Activated CD4-positive, alpha-beta T cell treated with anti-CD3 and anti-CD28 coated beads for 4 hours (primary cell): ENCODE results near the gene FASTK.

Source experiments
- DNase-seq, 2 donors: peaks; one replicate each; pipeline ENCODE4 v3.0.0-alpha.2; 2020

The FASTK gene

DNA sequence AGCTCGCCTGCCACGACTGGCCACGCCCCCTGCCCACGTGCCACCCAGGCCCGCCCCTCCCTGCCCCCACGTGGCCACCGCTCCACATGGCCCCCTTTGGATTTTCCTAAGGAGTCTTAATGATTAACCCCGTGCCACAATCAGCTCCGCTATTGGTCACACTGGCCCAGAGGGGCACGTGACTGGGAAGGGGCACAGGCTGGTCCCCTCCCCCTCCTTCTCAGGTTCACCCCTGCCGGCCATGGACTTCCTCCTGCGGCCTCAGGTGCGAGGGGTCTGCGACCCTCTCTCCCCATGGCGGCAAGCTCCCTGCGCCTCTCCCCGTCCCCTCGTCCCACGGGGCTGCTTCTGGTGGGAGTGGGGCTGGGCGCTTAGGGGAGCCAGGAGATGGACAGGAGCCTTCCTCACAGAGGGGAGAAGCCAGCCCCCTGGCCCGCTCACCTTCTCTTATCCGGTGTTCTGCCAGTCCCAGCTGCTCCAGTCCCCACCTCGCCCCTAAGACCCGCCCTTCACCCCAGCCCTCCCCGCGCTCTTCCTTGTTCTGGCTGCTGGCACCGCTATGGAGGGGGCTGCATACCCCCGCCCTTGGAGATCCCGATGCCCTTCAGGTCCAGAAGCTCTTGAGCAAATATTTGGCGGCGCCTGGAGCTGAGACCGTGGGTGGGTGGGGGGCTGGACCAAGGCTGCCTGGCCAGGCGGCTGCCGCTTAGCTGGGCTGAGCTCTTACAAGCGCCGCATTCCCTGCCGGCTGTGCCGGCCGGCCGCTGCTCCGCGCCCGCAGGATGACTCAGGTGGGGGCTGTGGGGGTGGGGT lies 18.0 kb downstream of the FASTK start:
- no peak for DNase-seq

DNA sequence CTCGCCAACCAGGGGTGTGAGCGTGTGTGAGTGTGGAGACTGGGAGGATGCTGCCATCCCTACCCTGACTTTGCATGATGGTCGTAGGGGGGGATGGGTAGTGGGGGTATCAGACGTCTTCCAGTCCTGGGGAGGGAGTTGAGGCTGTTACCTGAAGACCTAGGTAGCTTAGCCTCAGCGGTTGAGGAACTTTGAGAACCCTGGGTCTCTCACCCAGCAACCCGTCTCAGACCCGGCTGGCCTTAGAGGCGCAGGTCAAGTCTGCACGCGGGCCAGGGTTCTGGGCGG lies 18.6 kb downstream of the FASTK start:
- no peak for DNase-seq

DNA sequence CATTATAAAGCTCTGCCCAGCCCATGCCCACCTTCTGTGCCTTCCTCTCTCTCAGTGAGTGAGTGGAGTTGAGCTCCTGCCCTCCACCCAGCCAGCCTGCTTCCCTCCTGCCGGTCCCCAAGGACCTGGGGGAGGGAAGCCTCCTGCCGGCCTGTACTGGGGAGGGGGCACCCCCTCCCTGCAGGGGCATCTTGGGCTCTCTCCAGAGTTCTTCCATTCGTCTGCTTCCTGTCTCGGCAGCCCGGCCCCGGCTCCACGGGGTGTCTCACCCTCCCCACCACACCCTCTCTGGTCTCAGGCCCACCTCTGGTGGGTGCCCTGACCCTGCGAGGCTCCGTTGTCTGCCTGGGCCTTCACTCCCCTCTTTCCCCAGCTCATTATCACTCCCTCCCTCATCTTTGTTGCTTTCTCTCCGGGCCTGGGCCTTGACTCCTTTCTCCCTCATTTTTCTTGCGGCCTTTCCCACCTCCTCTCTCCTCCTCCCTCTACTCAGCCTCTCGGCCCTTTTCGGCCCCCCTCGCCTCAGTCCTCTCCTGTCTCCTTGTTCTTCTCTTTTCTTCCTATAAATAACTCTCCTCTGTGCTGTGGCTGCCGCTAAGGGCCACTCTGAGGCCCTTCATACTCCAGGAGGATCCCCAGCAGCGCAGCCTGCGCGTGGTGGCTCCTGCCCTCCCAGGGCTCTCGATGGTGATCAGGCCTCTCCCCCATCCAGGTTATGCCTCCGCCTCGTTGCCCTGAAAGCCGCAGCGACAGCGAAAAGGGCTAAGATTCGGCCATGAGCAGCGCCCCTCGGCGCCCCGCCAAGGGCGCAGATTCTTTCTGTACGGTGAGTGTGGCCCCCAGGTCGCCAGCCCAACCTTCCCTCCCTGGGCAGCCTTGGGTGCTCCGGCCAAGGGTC lies 19.1 kb downstream of the FASTK start:
- no peak for DNase-seq

DNA sequence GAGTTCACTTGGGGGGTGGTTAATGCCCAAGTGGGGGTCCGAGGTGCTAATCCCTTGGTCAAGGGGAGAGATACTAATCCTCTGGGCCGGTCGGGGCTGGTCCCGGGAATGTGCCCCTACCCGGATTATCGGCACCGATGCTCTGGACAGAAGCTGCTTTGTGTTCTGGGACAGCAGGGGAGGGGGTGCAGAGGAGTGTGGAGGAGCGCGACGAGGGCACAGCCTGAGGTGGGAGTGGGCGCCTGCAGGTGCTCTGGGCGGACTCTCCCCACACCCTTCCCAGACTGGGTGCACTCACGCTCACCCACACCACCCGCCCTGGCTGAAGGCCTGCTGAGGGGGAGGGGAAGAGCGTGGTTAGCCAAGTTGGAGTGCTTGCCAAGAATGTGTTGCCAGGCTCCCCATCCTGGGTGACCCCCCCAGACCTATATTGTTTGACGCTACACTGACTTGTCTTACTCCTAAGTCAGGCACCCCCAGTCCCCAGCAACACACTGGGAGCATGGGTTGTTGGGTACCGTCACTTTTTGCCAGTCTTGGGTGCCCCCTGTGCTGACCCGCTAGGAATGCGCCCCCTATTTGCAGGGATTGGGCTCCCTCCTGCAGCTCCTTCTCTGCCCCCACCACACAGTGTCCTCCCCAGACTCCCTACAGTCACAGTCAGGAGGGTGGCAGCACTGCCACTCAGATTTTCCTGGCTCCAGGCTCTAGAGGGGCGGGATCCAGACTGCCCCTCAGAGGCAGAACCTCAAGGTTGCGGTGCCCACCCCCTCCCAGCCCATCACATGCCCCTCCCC lies 20.0 kb downstream of the FASTK start:
- peak in 1 of 2 donors; percentile 26 for DNase-seq

DNA sequence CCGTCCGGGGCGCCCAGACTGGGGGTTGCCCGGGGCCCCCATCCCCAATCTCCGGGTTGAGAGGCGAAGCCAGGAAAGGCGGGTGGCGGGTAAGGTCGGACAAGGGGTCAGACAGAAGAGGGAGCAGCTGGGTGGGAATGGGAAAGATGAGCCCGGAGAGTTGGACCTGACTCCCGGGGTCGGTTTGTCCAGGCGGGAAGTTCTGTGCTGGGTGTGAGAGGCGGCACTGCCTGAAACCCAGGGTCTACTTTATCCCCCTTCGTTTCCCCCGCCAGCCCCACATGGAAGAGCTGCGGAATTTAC lies 20.5 kb downstream of the FASTK start:
- no peak for DNase-seq

DNA sequence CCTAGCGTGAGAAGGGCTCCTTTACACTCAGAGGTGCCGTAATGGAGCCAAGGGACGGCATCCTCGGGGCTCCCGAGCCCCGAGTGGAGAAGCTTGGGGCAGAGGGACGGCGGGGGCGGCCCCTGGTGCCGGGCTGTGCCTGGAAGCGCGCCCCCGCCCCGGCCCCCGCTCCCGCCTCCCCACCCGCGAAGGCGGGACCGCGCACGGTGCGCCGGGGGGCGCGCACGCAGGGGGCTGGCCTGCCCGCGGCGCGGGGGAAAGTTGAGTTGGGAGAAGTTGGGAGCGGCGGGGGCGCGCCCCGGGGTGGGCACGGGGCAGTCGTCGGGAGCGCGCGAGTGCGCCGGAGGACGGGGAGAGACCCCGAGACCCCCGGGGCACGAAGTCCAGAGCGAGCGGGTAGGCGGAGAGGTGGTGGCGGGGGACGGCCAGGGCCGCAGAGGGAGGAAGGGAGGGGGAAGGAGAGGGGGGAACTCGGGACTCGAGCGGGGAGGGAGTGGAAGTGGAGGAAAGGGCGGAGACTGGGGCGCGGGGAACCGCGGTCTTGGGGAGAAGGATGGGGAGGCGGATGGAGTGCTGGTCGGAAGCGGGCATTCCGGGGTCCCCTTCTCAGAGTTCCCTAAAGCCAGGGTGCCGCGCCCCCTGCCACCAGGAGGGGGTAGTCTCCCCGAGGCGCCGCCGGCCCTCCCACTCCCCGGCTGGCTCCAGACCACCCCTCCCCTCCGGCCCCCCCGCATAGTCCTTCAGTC lies 21.1 kb downstream of the FASTK start, which contains the start of gene SLC4A2:
Gene SLC4A2 (plus strand): TSS at position 223 of the 746 bp plus-strand sequence. CDS start 2,399 bp downstream, outside the sequence.
- peak; percentile 73 to 76 for DNase-seq

DNA sequence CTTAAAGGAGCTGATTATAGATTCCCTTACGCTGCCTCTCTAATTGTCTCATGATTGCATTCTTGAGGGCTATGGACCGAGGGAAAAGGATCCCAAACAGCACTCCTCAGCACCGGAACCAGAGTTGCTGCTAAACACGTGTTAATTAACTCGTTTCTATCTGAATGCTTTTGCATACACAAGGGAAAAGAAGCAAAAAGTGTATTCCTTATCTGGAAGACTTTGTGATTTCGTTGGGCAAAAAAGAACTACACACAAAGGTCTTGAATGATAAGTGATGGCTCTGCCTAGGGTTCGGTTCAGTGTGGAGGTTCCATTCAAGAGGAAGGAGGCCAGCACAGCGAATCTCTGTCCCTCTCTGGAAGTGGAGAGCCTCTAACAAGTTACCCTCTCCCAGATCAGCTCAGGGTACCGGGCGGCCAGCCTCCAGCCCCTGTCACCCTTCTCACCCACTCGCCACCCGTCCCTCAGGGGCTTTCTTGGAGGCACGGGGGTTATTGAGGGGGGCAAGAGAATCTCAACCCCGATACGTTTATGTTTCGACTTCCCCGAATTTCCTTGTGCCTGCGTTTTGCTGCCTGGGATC lies 21.7 kb downstream of the FASTK start:
- DNase-seq, result peak in 1 of 2 donors; percentile 22

DNA sequence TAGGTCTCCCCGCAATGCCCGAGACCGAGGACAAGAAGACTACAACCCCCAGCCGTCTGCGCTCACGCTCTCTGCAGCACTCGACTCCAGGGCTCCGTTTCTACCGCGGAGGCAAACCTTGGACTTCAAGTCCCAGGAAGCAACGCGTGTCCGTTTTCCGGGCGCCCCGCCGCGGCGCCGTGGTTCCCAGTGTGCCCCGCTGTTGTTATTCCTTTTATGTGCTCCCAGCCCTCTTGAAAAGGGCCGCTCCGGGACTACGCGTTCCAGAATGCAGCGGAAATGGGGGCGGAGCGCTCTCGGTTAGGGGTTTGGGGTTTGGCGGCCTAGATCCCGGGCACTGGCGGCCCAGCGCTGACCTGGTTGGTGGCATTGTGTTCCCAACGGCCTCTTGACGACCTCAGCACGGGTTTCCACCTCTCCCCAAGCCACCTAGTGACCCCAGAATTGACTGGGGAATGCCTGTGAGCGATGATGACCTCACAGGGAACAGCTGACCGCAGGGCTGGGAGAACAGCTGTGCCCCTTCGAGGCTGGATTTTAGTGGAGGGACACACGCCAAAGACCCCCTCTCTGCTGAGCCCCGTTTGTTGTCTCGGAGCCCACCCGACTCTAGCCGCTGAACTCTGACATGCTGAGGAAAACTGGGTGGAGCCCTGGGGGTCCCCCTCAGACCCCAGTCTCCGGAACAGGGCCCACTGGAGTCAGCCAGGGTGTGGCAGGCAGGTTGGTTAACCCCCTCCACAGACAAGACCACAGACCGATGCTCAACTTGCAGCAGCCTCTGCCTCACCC lies 22.4 kb downstream of the FASTK start:
- DNase-seq, result peak; percentile 97

DNA sequence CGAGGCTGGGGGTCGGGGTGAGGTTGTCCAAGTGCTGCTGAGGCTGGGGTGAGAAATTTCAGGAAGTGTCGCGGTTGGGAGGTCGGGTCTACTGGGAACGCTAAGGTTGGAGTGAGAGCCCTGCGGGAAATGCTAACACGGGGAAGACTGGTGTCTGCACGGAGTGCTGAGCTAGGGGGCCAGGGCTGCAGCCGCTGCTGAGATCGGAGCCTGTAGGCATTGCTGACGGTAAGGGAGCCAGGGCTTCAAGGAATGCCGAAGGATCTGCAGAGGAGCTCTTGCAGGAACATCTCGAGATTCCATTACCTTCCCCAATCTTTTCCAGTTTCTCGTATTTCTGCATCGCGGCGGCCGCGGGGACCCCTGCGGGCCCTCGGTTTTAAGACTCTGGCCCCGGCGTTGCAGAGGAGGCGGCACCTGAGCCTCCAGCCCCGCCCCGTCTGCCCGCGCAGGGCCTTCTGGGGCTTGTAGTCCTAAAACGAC lies 23.1 kb downstream of the FASTK start, which contains the start of gene CDK5:
Gene CDK5 (minus strand): TSS at position 392 of the 483 bp plus-strand sequence. CDS start 49 bp downstream, at position 343.
- DNase-seq, result no peak

DNA sequence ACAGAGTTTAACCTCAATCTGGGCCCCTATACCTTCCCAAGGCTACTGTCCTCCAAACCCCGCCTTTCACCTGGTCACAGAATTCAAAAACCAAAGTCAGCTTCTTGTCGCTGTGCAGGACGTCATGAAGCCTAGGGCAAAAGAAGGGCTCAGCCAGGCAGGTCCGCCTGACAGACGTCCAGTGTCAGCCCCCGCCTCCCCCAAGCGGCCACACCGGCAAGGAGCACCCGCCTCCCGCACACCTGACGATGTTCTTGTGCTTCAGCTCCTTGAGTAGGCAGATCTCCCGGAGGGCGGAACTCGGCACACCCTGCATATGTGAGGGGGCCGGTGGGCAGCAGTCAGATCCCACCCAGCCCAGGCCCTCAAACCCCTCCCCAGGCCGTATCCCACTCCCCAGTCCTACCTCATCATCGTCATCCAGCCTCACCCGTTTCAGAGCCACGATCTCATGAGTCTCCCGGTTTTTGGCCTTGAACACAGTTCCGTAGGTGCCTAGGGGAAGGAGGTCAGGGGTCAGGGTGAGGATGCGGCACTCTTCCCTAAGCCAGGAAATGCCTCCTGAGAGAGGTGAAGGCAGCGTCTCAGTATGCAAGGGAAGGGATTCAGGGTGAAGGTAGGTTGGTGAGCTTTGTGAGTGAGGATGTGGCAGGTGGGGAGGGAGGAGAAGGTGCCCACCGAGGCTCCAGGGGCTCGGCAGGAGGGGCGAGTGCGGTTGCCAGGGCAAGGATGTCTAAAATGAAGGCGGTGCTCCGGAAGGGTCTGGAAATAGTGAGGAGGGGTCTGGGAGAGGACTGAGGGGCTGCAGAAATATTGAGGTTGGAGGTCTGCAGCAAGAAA lies 23.7 kb downstream of the FASTK start:
- DNase-seq, result no peak

DNA sequence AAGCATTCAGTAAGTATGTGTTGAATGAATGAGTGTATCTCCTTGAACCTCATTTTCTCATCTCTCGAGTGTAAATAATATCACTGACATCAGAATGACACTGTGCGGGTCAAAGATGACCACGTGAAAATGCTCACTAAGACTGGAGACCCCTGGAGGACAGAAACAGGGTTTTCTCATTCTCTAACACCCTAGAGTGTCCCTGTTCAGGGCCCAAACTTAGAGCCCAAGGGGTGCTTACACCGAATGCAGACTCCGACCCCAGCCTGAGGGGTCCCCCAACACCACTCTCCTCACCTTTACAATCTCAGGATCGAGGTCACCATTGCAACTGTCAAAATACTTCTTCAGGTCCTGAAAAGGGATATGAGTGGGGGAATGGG lies 24.3 kb downstream of the FASTK start:
- no peak for DNase-seq

DNA sequence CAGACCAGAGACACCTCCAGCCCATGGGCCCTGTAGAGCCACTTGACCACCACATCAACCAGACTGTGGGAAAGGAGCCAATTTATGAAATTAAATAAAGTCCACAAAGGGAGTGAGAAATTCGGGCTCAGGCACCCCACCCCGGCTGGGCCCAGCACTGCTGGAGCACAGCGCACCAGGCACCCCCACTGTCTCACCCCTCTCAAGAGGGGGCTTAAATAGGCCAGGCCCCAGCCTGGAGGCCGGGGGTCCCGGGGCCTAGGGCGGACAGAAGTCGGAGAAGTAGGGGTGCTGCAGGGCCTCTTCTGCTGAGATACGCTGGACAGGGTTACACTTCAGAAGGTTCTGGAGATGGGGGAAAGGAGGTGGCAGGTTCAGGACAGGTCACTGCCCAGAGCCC lies 26.9 kb downstream of the FASTK start:
- DNase-seq, result no peak

DNA sequence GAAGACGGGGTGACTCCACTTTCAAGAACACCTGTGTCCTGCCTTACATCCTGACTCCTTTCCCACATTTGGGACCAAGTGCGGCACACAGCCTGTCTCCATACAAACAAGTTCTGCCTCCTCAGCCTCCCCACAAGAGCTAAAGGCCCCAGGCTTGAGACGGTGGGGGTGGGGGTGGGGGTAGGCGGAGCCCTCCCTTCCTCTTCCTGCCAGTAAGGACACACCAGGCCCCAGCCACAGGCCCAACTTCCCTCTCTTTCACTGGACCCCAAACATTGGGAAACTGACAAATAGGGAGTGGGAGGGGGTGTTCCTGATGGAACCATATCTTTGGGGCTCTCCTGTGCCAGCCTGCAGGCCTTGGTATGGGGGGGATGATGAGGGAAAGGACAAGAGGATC lies 27.5 kb downstream of the FASTK start:
- no peak for DNase-seq

DNA sequence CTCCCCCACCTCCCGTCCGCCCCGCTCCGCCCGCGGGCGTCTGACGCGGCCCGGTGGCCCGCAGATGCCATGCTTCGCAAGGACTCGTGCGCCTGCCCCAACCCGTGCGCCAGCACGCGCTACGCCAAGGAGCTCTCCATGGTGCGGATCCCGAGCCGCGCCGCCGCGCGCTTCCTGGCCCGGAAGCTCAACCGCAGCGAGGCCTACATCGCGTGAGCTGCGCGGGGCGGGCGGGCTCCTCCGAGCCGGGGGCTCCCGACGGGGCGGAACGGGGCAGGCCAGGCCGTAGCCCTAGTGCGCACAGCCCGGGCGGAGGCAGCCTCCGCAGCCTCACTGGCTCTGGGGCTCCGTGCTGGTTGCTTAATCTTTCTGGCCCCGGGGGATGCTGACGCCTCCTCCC lies 29.5 kb downstream of the FASTK start:
- DNase-seq, result peak; percentile 21 to 31

DNA sequence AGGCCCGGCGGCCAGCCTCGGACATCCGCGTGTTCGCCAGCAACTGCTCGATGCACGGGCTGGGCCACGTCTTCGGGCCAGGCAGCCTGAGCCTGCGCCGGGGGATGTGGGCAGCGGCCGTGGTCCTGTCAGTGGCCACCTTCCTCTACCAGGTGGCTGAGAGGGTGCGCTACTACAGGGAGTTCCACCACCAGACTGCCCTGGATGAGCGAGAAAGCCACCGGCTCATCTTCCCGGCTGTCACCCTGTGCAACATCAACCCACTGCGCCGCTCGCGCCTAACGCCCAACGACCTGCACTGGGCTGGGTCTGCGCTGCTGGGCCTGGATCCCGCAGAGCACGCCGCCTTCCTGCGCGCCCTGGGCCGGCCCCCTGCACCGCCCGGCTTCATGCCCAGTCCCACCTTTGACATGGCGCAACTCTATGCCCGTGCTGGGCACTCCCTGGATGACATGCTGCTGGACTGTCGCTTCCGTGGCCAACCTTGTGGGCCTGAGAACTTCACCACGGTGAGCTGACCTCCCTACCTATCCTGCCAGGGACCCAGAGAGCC lies 31.6 kb downstream of the FASTK start:
- DNase-seq, result no peak

DNA sequence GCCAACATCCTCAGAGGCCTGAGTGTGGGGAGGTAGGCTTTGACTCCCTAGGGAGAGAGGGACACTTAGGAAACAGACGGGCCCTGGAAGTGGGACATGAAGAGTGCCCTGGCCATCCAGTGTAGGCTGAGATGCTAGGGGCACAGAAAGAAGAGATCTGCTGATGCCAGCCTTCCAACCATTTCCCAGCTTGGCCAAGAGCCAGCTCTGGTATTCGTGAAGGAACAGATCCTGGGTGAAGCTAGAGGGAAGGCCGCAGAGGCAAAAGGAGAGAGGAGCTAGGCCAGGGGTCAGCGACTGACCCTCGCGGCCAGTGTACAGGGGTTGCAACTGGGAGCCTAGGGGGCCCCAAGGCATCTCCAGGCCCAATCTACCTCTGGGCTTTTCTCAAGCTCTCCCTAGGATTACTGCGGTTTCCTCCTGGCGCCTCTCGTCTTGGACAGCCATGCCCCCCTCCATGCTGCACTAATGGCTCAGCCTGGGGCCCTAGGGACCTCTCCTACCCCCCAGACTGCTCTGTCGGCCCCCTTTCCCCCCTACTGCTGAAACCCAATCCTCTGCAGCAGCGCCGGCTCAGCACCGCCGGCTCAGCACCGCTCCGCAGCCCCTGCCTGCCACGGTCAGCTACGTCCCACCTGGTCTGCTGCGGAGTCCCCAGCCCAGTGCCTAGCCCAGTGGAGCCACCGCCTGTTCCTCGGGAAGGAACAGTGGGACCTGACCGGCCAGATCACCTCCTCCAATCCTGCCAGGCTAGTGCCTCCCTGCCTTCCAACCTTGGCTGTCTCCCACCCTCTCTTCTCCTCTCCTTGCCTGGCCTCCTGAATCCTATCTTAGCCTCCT lies 32.4 kb downstream of the FASTK start, which contains the start of gene ASIC3:
Gene ASIC3 (plus strand): TSS at position 556 of the 840 bp plus-strand sequence. CDS start 355 bp downstream, outside the sequence.
- DNase-seq, result no peak

DNA sequence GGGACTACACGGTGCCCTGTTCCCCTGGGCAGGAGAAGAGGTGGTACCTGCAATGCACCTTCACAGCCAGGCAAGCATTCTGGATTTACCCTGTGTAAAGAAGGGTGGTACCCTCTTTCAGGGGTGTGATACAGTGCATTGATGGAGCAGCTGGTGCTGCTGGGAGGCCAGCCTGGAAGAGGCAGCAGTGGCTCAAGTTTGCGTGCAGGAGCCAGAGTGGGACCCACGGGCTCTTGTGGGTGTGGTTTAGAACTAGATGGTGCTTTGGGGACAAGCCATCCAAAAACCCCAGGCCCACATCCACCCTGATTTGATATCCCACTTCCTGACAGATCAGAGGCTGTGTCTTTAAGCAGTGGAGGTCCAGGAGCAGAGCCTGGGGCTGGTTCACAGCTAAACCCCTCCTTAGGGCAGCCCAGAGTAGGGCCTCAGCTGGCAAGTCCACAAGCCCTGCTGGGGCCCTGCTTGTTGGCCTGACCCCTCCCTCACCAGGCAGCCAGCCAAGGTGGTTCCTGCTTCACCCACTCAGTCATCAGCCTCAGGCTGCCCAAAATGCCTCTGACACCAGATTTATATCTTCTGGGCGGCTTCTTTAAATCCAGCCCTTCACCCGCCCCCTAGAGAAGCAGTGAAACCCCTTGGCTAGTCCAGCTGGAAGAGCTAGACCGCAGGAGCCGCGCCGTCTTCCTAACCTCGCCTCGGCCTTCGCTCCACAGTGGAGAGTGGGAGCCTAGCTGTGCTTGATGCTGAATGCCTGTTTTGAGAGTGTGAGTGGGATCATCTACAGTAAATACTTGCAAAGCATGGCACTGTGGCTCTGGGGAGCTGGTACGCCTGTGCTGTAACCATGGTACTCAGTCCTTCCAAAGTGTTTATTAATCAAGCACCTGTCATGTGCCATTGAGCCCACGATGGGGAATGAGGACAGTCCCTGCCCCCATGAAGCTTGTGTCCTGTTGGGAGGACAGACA lies 33.7 kb downstream of the FASTK start:
- no peak for DNase-seq
